ENCODE results near the gene STAG2. TPM values are rescaled to one million over a fixed set of nuclear protein-coding genes. Genes with fewer than 3 reads are reported as not detected.

The STAG2 gene
- total RNA-seq, 1 experiment from 2014 or later: 119 TPM

GRCh38 chrX:123994730-123995129, 33.2 kb downstream of the STAG2 start:
- no peaks in the 10 kb centered on the region for H3K36me3 ChIP-seq (ENCODE audit: insufficient read depth, low read length, poor library complexity, severe bottlenecking)
- H3K4me3 ChIP-seq (ENCODE audit: low read depth, low read length, poor library complexity, severe bottlenecking): no peak overlapping the region
- no peaks in the 10 kb centered on the region for H3K27me3 ChIP-seq (replicated peaks; ENCODE audit: insufficient read depth, low read depth, low read length, poor library complexity)
- no peak for DNase-seq (ENCODE audit: low spot score)
- ChIA-PET POLR2A (ENCODE audit: low non-redundant PET) (no interaction called here), CTCF (no interaction called here)
- H3K9me3 ChIP-seq (ENCODE audit: low read depth, low read length, poor library complexity, severe bottlenecking): no peaks in the 10 kb centered on the region
- BruUV-seq (replicated peaks): TSS peak; percentile 4
- intact Hi-C loops (cut with micrococcal nuclease; ENCODE audit: unreplicated experiment): no loop called here
- H3K4me1 ChIP-seq (ENCODE audit: insufficient read depth, low read length, poor library complexity, severe bottlenecking): peaks cover 9% of the 10 kb centered on the region
- H3K27ac ChIP-seq (ENCODE audit: low read depth, low read length, poor library complexity, severe bottlenecking): peak overlapping the region; percentile 58
- no peak for TF ChIP-seq CTCF (conservative IDR thresholded peaks at IDR 0.05; ENCODE audit: low read depth, low read length)
- TF ChIP-seq EZH2 (IDR thresholded peaks at IDR 0.05; ENCODE audit: borderline replicate concordance, low read depth, low read length, poor library complexity, severe bottlenecking): no peak

GRCh38 chrX:124001581-124001980, 40.1 kb downstream of the STAG2 start:
- H3K9me3 ChIP-seq (ENCODE audit: low read depth, low read length, poor library complexity, severe bottlenecking): no peaks in the 10 kb centered on the region
- no peak for DNase-seq (ENCODE audit: low spot score)
- intact Hi-C loops (cut with micrococcal nuclease; ENCODE audit: unreplicated experiment): no loop called here
- H3K36me3 ChIP-seq (ENCODE audit: insufficient read depth, low read length, poor library complexity, severe bottlenecking): no peaks in the 10 kb centered on the region
- POLR2A ChIA-PET (ENCODE audit: low non-redundant PET): no interaction called here
- TF ChIP-seq EZH2 (IDR thresholded peaks at IDR 0.05; ENCODE audit: borderline replicate concordance, low read depth, low read length, poor library complexity, severe bottlenecking): no peak
- TF ChIP-seq CTCF (conservative IDR thresholded peaks at IDR 0.05; ENCODE audit: low read depth, low read length): no peak
- no peak overlapping the region for H3K4me3 ChIP-seq (ENCODE audit: low read depth, low read length, poor library complexity, severe bottlenecking)
- H3K4me1 ChIP-seq (ENCODE audit: insufficient read depth, low read length, poor library complexity, severe bottlenecking): no peaks in the 10 kb centered on the region
- BruUV-seq (replicated peaks): no TSS peak
- CTCF ChIA-PET: no interaction called here
- no peaks in the 10 kb centered on the region for H3K27me3 ChIP-seq (replicated peaks; ENCODE audit: insufficient read depth, low read depth, low read length, poor library complexity)
- no peak overlapping the region for H3K27ac ChIP-seq (ENCODE audit: low read depth, low read length, poor library complexity, severe bottlenecking)

- Histone ChIP-seq H3K9me3 (ENCODE audit: low read depth, low read length, poor library complexity, severe bottlenecking) (no peaks in the 10 kb centered on the region), H3K4me3 (ENCODE audit: low read depth, low read length, poor library complexity, severe bottlenecking) (no peak overlapping the region), H3K27ac (ENCODE audit: low read depth, low read length, poor library complexity, severe bottlenecking) (no peak overlapping the region), H3K27me3 (replicated peaks; ENCODE audit: insufficient read depth, low read depth, low read length, poor library complexity) (no peaks in the 10 kb centered on the region), H3K4me1 (ENCODE audit: insufficient read depth, low read length, poor library complexity, severe bottlenecking) (no peaks in the 10 kb centered on the region), H3K36me3 (ENCODE audit: insufficient read depth, low read length, poor library complexity, severe bottlenecking) (no peaks in the 10 kb centered on the region)
- POLR2A ChIA-PET (ENCODE audit: low non-redundant PET): no interaction called here
- no peak for TF ChIP-seq CTCF (conservative IDR thresholded peaks at IDR 0.05; ENCODE audit: low read depth, low read length)
- CTCF ChIA-PET: no interaction called here
- BruUV-seq (replicated peaks): no TSS peak
- no peak for DNase-seq (ENCODE audit: low spot score)
- intact Hi-C loops (cut with micrococcal nuclease; ENCODE audit: unreplicated experiment): no loop called here
Observed at GRCh38 chrX:124005228-124005627, 43.7 kb downstream of the STAG2 start.

Data from A673 (cell line).